RWPE2 (cell line): ENCODE results near the gene MED26.

ENCODE experiments used
- ATAC-seq: fragments of 200-7000 bp; cut with Tn5 transposase; 3 replicates; pipeline ENCODE4 v1.9.1; 2021; ENCODE audit warnings: low read depth
- DNase-seq: peaks from one replicate; pipeline ENCODE4 v3.0.0-alpha.2; 2020; ENCODE audit warnings: low spot score
- H3K27ac ChIP-seq: fragments of 450-650 bp; 2 replicates; pipeline ENCODE4 v1.5.1; 2017; ENCODE audit warnings: mild to moderate bottlenecking; ENCODE audit not compliant: poor library complexity, severe bottlenecking
- H3K27me3 ChIP-seq: fragments of 250-450 bp; sonication (Bioruptor Pico); 2 replicates; pipeline ENCODE4 v1.5.1; 2021; ENCODE audit warnings: mild to moderate bottlenecking, moderate library complexity; ENCODE audit not compliant: insufficient read depth, poor library complexity, severe bottlenecking
- H3K36me3 ChIP-seq: fragments of 250-450 bp; sonication (Bioruptor Pico); 2 replicates; pipeline ENCODE4 v1.5.1; 2020; ENCODE audit warnings: low read depth, mild to moderate bottlenecking, moderate library complexity
- H3K4me1 ChIP-seq: fragments of 250-450 bp; sonication (Bioruptor Pico); 2 replicates; pipeline ENCODE4 v1.5.1; 2021; ENCODE audit warnings: mild to moderate bottlenecking, moderate library complexity; ENCODE audit not compliant: insufficient read depth, poor library complexity, severe bottlenecking
- H3K4me3 ChIP-seq: fragments of 250-450 bp; sonication (Bioruptor Pico); 2 replicates; pipeline ENCODE4 v1.5.1; 2021; ENCODE audit warnings: mild to moderate bottlenecking, moderate library complexity; ENCODE audit not compliant: severe bottlenecking
- H3K9me3 ChIP-seq: fragments of 250-450 bp; sonication (Bioruptor Pico); 2 replicates; pipeline ENCODE4 v1.5.1; 2021; ENCODE audit warnings: mild to moderate bottlenecking, moderate library complexity; ENCODE audit not compliant: severe bottlenecking
- TF ChIP-seq, protein P1 (sequence below): fragments of 450-650 bp; IDR thresholded peaks from one replicate; pipeline ENCODE4 v1.5.1; 2017; ENCODE audit warnings: mild to moderate bottlenecking, moderate library complexity; ENCODE audit not compliant: poor library complexity, severe bottlenecking

Gene MED26

DNA sequence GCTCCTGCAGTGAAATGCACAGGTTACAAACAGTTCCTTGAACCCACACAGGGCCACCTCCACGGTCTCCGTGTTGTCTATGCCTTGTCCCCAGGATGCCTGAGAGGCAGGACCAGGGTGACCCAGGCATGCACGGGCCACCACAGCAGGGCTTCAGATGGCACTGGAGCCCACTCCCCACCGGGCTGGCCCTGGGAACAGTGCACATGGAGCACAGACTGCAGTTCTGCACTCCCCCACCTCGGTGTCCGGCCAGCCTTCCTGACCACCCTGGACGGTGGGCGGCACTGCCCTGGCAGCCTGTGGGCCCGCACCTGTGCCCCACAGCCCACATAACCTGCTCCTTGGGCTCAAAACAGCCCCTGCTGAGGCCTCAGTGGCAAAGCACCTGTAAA is 41.5 kb downstream of the MED26 start:
- H3K4me1 ChIP-seq = peaks cover 27% of the 10 kb centered on the region
- no peaks in the 10 kb centered on the region for H3K9me3 ChIP-seq
- no peak for ATAC-seq
- DNase-seq = no peak
- H3K27ac ChIP-seq = no peak overlapping the region
- no peak overlapping the region for H3K4me3 ChIP-seq
- H3K36me3 ChIP-seq = no peaks in the 10 kb centered on the region
- no peaks in the 10 kb centered on the region for H3K27me3 ChIP-seq
- TF ChIP-seq, protein P1, sequence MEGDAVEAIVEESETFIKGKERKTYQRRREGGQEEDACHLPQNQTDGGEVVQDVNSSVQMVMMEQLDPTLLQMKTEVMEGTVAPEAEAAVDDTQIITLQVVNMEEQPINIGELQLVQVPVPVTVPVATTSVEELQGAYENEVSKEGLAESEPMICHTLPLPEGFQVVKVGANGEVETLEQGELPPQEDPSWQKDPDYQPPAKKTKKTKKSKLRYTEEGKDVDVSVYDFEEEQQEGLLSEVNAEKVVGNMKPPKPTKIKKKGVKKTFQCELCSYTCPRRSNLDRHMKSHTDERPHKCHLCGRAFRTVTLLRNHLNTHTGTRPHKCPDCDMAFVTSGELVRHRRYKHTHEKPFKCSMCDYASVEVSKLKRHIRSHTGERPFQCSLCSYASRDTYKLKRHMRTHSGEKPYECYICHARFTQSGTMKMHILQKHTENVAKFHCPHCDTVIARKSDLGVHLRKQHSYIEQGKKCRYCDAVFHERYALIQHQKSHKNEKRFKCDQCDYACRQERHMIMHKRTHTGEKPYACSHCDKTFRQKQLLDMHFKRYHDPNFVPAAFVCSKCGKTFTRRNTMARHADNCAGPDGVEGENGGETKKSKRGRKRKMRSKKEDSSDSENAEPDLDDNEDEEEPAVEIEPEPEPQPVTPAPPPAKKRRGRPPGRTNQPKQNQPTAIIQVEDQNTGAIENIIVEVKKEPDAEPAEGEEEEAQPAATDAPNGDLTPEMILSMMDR = no peak

DNA sequence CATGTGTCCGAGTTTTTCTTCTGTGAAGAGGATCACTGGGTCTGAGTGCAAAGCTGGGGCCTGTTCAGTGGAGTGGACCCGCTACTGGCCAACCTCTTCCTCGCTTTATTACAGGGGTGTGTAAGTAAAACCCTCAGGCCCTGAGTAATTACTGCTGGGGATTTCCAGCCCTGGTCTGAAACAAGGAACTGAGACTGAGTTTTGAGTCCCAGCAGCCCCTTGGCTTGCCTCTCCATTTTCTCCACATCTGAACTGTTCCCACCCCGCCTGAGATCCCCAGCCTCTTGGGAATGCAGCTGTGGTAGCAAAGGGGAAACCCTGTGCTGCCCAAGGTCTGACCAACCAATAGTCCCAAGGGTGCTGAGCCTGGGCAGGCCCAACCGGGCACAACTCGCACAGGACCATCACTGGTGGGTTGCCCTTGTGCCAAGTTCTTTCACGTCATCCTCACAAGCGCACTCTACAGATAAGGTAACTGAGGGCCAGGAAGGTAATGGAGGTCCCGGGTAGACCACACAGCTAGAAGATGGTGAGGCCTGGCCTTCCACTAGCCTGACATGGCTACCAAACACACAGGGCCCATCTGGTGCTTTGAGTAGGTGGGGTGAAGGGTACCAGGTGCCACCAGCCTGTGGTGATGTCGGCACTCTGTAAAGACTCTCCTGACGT is 42.1 kb downstream of the MED26 start:
- no peak for DNase-seq

DNA sequence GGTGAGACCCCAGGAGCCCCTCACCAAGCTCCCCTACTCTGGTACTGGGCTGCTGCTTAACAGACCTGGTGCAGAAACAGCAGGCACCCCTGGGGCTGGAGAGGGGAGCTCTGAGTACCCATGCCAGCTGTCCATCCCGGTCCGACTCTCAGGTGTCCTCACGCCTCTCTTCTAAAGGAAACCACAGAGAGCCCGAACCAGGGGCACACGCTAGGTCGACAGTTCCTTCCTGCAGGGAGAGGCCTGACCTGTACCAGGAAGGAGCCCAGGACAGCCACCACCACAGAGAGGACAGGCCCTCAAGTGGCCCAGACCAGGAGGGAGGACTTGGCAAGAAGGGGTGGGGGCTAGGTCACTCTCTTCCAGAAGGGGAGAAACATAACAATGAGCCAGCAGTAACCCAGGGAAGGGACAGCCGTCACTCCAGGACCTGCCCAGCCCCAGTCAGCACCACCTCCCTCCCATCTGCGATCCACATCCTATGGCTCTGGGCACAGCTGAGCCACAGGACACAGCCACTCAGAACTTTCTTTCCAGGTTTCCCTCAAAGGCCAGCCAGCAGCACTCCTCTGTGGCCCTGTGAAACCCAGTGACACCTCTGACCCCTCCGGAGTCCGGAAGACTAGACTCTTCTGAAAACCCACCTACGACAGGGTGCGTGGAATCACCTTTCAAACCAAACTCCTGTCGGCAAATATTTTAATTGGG is 42.8 kb downstream of the MED26 start:
- H3K4me3 ChIP-seq = no peak overlapping the region
- DNase-seq (no peak), ATAC-seq (no peak)
- no peaks in the 10 kb centered on the region for H3K9me3 ChIP-seq
- peaks cover 27% of the 10 kb centered on the region for H3K4me1 ChIP-seq
- peak overlapping the region; percentile 28 for H3K27ac ChIP-seq
- H3K27me3 ChIP-seq = no peaks in the 10 kb centered on the region
- H3K36me3 ChIP-seq = no peaks in the 10 kb centered on the region
- TF ChIP-seq, protein P1 = no peak

More for the DNA sequence above, 42.1 kb downstream of the MED26 start:
- no peak for ATAC-seq
- Histone ChIP-seq H3K27me3 (no peaks in the 10 kb centered on the region), H3K9me3 (no peaks in the 10 kb centered on the region), H3K4me1 (peaks cover 27% of the 10 kb centered on the region), H3K36me3 (no peaks in the 10 kb centered on the region), H3K4me3 (no peak overlapping the region), H3K27ac (peak overlapping the region; percentile 28)
- TF ChIP-seq, protein P1 = no peak

DNA sequence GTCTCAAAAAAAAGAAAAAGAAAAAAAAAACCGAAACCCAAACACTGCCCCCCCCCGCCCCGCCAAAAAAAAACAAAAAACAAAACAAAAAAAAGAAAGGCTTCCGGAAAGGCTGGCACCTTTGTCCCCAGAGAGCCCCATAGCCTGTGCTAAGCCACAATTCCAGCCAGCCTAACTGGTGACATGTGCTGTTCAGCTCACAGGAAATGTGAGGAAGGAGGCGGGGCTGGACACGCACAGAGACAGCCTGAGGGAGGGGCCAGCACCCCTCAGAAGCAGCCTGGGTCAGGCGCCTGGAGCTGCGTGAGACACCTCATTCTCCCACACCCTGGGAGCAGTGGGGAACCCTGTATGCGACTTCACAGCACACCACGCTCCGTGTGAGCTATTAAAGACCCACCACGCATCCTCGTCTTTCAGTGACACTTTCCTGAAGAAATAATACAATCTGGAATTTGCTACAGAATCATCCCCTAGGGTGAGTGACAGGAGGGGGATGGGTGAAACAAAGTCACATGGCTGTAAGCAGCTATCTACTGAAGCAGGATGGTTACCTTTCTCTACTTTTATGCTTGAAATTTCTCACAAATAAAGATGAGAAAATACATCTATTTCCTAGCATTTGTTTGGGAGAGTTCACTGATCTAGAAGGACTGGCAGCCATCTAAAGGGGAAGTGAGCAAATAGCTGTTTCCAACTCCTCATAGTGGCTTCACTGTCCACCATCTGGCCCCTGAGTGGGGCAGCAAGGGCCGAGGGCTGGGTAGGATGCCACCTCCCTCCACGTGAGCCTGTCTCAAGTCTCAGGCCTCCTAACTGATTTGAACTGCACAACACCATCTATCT is 43.5 kb downstream of the MED26 start:
- Histone ChIP-seq H3K27ac (peak overlapping the region; percentile 28), H3K27me3 (no peaks in the 10 kb centered on the region), H3K9me3 (no peaks in the 10 kb centered on the region), H3K4me3 (no peak overlapping the region), H3K36me3 (no peaks in the 10 kb centered on the region; the same call in 1 of the 2 replicates), H3K4me1 (peaks cover 27% of the 10 kb centered on the region)
- DNase-seq = no peak
- ATAC-seq = peak; percentile 89
- TF ChIP-seq, protein P1 = no peak
